SHP77 (cell line): ENCODE data around the gene CACNA1C.
"Not testable (repeated sequence)": the region's sequence is repeated elsewhere in the genome, so short reads cannot be mapped to it uniquely, and the experiment has no call there.

Source experiments
- DNase-seq, 2 experiments: peaks; one replicate each; lab custom pipeline; 2025; lab: John Stamatoyannopoulos, UW

CACNA1C gene

DNA sequence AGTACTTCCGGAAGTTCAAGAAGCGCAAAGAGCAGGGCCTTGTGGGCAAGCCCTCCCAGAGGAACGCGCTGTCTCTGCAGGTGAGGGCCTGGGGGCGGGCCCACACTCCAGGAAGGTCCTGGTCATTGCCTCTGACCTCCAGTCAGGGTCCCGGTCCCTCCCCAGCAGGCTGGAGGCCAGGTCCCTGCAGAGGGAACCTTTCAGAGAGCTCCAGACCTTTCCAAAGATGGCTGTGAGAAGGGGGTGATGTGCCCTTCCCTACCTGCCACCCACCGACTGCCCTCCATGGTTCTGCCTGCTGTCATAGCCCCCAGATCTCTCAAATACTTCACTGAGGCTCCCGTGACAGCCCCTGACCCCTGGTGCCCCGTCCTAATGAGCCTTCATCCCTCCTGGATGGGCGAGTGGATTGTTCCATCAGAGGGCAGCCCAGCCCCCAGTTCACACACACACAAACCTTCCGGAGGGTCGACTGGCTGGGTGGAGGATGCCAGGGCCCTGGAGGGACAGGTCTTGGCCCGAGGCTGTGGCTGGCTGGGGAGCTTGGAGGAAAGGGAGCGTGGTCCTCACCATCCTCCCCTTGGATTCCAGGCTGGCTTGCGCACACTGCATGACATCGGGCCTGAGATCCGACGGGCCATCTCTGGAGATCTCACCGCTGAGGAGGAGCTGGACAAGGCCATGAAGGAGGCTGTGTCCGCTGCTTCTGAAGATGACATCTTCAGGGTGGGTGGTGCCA is 624.5 kb downstream of the CACNA1C start:
- no peak for DNase-seq

DNA sequence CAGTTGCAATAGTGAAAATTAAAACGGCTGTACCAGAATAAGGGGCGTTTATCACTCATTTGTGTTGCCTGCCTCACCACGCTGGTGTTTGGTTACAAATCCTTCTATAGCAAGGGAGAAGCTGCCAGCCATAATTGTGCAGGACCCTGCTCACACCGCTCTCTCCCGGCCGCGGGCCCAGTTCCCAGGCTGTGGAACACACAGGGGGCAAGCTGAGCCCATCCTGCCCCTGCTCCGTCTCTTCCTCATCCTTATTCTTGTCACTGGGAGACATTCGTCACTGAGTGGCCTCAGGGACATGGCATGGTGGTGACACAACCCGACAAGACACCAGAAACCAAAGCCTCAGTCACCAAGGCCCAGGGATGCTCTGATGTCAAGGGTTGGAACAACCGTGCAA is 625.6 kb downstream of the CACNA1C start:
- DNase-seq, result no peak

DNA sequence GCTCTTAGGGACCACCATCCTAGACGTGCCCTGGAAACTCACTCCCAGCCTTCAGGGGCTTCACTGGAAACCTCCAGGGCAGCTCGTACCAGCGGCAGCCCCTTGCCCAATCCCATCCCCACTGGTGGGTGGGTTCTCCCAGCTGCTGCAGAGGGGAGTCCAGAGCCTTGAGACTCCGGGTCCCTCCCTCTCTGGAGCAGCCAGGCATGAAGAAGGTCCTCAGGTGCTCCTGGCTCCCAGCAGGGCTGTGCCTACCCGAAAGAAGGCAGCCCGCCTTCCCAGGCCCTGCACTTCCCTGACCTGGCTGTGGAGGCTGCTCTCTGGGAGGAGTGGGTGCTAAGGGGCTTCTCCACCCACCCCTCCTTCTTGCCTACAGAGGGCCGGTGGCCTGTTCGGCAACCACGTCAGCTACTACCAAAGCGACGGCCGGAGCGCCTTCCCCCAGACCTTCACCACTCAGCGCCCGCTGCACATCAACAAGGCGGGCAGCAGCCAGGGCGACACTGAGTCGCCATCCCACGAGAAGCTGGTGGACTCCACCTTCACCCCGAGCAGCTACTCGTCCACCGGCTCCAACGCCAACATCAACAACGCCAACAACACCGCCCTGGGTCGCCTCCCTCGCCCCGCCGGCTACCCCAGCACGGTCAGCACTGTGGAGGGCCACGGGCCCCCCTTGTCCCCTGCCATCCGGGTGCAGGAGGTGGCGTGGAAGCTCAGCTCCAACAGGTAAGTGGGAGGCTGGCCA is 626.5 kb downstream of the CACNA1C start:
- DNase-seq, result no peak

DNA sequence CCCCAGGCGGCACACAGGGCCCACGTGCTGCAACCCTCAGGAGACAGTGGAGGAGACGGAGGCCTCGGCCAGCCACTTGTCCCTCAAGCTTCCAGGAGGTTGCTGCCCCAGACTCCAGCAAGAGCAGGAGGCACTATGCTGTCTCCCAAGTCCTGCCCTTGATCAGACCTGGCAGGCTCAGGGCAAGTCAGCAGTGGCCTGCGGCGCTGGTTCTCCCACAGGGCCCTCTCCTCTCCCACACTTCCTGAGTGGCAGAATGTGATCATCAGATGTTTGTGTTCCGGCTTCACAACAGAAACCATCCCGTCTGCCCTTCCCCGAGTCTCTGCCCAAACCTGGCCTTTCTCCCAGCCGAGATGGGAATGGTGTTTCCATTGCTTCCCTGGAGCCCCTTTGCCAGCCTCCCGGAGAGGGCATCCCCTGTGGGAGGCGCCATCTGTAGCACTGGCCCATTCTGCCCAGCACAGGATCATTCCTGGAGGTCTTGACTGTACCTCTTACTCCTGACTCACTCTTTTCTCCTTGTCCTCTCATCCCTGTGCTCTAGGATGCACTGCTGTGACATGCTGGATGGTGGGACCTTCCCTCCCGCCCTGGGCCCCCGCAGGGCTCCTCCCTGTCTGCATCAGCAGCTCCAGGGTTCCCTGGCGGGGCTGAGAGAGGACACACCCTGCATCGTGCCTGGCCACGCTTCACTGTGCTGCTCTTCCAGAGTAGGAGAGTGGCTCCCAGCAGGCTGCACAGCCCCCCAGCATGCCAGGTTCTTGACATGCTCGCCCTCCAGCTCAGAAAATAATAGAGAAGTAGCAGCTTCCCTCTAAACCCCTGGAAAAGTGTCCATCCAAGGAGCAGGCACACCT is 627.3 kb downstream of the CACNA1C start:
- DNase-seq, result no peak

GRCh38 chr12:2680676-2681039 is 627.9 kb downstream of the CACNA1C start:
- no peak for DNase-seq

- no peak for DNase-seq
Observed at GRCh38 chr12:2681450-2682205, 628.8 kb downstream of the CACNA1C start.

DNA sequence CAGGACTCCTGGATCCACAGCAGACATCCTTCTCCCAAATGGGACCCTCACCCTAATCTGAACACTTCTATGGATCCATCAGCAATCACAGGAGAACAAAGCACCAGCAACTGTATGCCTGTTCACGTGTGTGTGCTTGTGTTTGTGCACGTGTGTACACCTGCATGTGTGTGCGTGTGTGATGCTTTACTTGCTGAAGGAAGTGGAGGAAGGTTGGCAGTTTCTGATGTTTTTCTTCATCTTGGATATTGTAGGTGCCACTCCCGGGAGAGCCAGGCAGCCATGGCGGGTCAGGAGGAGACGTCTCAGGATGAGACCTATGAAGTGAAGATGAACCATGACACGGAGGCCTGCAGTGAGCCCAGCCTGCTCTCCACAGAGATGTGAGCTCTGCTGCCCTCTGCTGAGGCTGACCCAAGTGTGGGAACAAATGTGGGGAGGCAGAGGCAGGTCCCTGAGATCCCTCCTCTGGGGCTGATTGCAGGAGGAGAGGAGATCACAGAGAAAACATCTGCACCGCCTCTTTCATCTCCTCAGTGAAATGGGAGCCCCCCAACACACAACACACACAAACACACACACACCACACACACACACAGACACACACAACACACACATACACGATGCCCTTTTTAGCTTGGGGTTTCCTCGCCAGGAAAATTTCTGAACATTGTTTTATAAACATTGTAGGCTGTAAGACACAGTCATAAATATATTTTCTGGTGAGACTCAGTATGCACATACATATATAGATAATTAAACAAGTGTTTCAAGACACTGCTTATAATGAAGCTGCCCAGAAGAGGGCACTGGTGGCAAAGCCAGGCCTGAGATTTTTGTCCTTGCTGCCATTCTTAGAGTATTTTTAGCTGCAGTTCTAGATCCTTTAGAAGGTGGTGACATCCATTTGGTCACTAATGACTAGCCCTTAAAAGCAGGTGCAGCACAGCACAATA is 629.8 kb downstream of the CACNA1C start:
- peak in 1 of 2 experiments; percentile 4 for DNase-seq

DNA sequence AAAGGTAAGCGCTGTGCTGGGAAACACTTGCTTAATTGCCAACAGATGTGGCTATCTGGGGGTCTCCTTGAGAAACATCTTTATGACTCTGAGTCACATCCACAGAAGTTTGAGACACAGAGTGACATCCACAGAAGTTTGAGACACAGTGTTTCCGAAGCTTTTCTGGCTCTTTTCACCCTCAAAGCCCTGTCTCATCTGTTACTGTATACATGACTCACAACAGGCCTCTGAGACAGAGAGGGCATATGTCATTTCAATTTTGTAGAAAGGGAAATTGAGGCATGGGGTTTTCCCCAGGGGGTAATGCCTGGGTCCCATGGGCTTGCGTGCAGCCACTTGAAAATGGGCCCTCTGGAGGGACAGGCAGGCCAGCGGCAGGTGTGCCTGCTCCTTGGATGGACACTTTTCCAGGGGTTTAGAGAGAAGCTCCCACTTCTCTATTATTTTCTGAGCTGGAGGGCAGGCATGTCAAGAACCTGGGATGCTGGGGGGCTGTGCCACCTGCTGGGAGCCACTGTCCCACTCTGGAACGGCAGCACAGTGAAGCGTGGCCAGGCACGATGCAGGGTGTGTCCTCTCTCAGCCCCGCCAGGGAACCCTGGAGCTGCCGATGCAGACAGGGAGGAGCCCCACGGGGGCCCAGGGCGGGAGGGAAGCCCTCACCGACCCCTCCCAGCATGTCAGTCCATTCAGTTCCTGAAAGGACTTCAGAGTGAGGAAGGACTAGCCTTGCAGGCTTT is 630.7 kb downstream of the CACNA1C start:
- no peak for DNase-seq

DNA sequence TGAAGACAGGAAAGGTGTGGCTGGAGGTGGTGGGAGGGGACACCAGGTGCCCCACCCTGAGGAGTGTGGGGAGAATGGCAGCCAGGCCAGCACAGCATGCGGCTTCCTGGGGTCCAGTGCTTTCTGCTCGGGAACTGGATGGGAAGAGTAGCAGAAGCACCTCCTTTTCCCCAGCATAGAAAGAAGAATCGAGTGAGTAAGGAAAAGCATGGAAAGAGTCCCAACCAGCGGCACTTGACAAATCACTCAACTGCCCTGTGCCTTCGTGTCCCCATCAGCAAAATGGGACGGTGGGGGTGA is 631.2 kb downstream of the CACNA1C start:
- DNase-seq, result not testable (repeated sequence)

DNA sequence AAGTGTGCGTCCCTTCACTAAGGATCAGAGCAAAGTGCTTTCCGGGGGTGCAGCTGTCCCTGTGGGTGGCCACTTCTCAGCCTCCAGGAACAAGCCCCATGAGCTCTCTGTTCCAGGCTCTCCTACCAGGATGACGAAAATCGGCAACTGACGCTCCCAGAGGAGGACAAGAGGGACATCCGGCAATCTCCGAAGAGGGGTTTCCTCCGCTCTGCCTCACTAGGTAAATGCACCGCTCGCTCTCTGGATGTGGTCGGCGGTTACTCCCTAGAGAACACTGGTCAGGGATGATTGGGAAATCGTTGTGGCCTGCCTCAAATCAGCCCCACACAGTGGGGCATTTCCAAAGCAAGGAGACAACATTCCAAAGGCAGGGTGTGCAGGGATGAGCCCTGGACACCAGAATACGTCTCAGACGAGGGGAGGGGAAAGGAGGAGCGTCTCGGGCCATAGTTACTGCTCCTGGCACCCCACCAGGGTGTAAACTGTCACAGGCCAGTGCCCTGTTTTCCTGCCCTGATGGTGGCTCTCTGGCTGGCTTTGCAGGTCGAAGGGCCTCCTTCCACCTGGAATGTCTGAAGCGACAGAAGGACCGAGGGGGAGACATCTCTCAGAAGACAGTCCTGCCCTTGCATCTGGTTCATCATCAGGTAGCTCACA is 633.0 kb downstream of the CACNA1C start:
- DNase-seq, result not testable (repeated sequence)

- no peak for DNase-seq
Observed at GRCh38 chr12:2686280-2686646, 633.5 kb downstream of the CACNA1C start.

GRCh38 chr12:2687058-2687457 is 634.3 kb downstream of the CACNA1C start:
- no peak for DNase-seq

DNA sequence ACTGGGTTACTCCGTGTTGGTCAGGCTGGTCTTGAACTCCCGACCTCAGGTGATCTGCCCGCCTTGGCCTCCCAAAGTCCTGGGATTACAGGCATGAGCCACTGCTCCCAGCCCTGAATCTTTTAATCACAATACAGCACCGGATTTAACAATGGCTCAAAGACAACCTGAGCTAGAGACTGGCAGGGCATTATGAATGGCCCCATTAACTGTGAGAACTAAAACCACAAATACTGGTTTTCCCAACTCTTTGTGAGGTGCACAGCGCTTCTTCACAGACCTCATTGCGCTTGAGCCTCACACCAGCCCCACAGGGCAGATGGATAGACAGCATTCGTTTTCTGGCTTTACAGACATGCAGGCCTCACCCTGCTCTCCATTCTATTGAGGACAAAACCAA is 634.9 kb downstream of the CACNA1C start:
- no peak for DNase-seq

GRCh38 chr12:2688381-2688931 is 635.7 kb downstream of the CACNA1C start:
- DNase-seq, result no peak

DNA sequence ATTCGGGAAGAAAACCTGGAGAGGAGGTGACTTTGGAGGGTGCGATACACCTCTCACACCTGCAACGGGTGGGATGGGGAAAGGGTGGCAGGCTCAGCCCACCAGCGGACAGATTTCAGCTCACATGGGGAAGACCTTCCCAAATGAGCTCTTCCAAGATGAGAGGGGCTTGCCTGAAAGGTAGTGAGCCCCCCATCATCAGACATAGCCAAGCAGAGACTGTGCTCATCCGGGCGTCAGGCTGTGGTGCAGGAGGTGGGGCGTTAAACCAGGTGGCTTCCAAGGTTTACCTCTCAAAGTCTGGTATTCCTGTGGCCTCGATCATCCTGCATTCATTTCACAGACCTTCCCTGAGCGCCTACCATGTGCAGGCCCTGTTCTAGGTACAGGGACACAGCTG is 636.6 kb downstream of the CACNA1C start:
- DNase-seq, result no peak

- no peak for DNase-seq
Observed at GRCh38 chr12:2689879-2690278, 637.1 kb downstream of the CACNA1C start.

DNA sequence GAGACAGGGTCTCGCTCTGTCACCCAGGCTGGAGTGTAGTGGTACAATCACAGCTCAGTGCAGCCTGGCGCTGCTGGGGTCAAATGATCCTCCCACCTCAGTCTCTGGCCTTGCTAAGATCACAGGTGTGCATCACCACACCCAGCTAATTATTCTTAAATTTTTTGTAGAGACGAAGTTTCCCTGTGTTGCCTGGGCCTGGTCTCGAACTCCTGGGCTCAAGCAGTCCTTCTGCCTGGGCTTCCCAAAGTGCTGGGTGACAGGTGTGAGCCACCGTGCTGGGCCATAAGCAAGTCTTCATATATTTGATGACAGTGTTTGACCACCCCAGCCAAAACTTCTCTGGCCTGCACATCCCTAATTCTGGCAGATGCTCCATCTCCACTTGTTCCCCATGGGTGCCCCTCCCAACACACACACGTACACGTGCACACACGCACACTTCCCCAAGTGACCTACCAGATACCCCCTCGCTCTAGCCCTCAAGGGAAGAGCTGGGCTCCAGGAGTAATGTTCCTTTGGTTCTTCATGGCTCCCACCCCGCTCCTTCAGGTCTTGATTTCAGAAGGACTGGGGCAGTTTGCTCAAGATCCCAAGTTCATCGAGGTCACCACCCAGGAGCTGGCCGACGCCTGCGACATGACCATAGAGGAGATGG is 637.7 kb downstream of the CACNA1C start:
- DNase-seq, result no peak

DNA sequence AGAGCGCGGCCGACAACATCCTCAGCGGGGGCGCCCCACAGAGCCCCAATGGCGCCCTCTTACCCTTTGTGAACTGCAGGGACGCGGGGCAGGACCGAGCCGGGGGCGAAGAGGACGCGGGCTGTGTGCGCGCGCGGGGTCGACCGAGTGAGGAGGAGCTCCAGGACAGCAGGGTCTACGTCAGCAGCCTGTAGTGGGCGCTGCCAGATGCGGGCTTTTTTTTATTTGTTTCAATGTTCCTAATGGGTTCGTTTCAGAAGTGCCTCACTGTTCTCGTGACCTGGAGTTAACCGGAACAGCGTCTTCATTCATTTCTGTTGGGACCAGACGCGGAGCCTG is 638.2 kb downstream of the CACNA1C start:
- DNase-seq, result no peak
